ENCODE data around the gene SYNPR. TPM values are rescaled to one million over a fixed set of nuclear protein-coding genes. Genes with fewer than 3 reads are reported as not detected.

Gene SYNPR
- total RNA-seq, 1 experiment from 2014 or later, result 0.17 TPM

GRCh38 chr3:63296249-63296648, 18.1 kb downstream of the SYNPR start:
- Histone ChIP-seq H2BK5ac (ENCODE audit: insufficient read length, low read length) (no peak overlapping the region), H2AK5ac (ENCODE audit: insufficient read length, low read length) (no peak overlapping the region), H2BK15ac (ENCODE audit: low read depth, low read length) (no peak overlapping the region), H3K4me2 (ENCODE audit: insufficient read depth, insufficient read length, low read length) (no peak overlapping the region), H4K8ac (replicated peaks; ENCODE audit: insufficient read length, low read depth, low read length) (no peak overlapping the region), H3K79me1 (ENCODE audit: insufficient read depth, low read depth, low read length, poor library complexity, severe bottlenecking) (no peaks in the 10 kb centered on the region), H3K27me3 (ENCODE audit: insufficient read depth, low read length) (no peaks in the 10 kb centered on the region; the same call in 1 of the 2 replicates), H4K5ac (ENCODE audit: insufficient read length, low read depth, low read length) (no peak overlapping the region), H2BK20ac (ENCODE audit: low read depth, low read length, poor library complexity, severe bottlenecking) (no peak overlapping the region), H3K27ac (ENCODE audit: insufficient read length, low read depth, low read length) (no peak overlapping the region), H2BK12ac (ENCODE audit: insufficient read length, low read depth, low read length) (no peak overlapping the region), H2BK120ac (ENCODE audit: low read depth, low read length, poor library complexity, severe bottlenecking) (no peak overlapping the region), H3K9ac (ENCODE audit: extremely low read depth, insufficient read length, low read length) (no peak overlapping the region), H4K91ac (ENCODE audit: insufficient read length, low read depth, low read length) (no peak overlapping the region), H3K23me2 (ENCODE audit: insufficient read length, low read depth, low read length, poor library complexity, severe bottlenecking) (no peaks in the 10 kb centered on the region), H3K18ac (ENCODE audit: insufficient read length, low read depth, low read length) (no peak overlapping the region), H2AFZ (ENCODE audit: low read length) (no peak overlapping the region), H4K20me1 (ENCODE audit: control insufficient read depth, insufficient read depth, insufficient read length) (no peaks in the 10 kb centered on the region), H3K4ac (ENCODE audit: low read depth, low read length) (no peak overlapping the region), H3K14ac (ENCODE audit: insufficient read depth, low read length) (no peak overlapping the region), H3K23ac (ENCODE audit: insufficient read length, low read depth, low read length) (no peak overlapping the region), H3K4me1 (ENCODE audit: insufficient read depth, low read length) (no peaks in the 10 kb centered on the region), H3K56ac (ENCODE audit: insufficient read length, low read depth, low read length) (no peak overlapping the region), H3K79me2 (ENCODE audit: insufficient read depth, low read length) (no peaks in the 10 kb centered on the region), H3K9me3 (ENCODE audit: control insufficient read depth, low read depth, low read length) (peaks cover 5% of the 10 kb centered on the region), H3T11ph (ENCODE audit: low read length) (no peak overlapping the region)
- Mint-ChIP-seq H3K4me3 (no peak overlapping the region), H3K27me3 (ENCODE audit: low read depth) (peaks cover 3% of the 10 kb centered on the region), H3K36me3 (ENCODE audit: insufficient read depth in 1 of 3, low read depth in 3 of 3) (peaks cover 4 to 10% (median 7%) of the 10 kb centered on the region in 3 experiments; a peak in 6 of 7 replicates), H3K9me3 (peaks cover 3 to 10% of the 10 kb centered on the region in 2 experiments; a peak in 4 of 5 replicates), H3K4me1 (peaks cover 0 to 2% of the 10 kb centered on the region in 2 experiments; a peak in 2 of 4 replicates), H3K27ac (no peak overlapping the region)
- TF ChIP-seq CTCF (conservative IDR thresholded peaks at IDR 0.05), result no peak
- no peak for DNase-seq
- no CpG with 5 or more reads among the region's 4 CpGs for WGBS (ENCODE audit: extremely low coverage, insufficient read length, low lambda C conversion rate)

Data from H9 (cell line).